ENCODE measurements around the gene PTPRE.

GRCh38 chr10:128018691-128019090 lies 111.8 kb downstream of the PTPRE start:
- no peak for TF ChIP-seq SUZ12 (IDR thresholded peaks at IDR 0.05; ENCODE audit: extremely low read depth, insufficient read depth, insufficient read length)
- no peak for TF ChIP-seq ZNF274 (IDR thresholded peaks at IDR 0.05; ENCODE audit: low read depth, low read length)
